Smooth muscle cell of the brain vasculature (primary cell): ENCODE results near the gene UQCRQ.
"Not testable (repeated sequence)": the region's sequence is repeated elsewhere in the genome, so short reads cannot be mapped to it uniquely, and the experiment has no call there.

Experiments
- DNase-seq: peaks from one replicate; pipeline ENCODE4 v3.0.0-alpha.2; 2012; ENCODE audit warnings: low read depth, low spot score

The UQCRQ gene

DNA sequence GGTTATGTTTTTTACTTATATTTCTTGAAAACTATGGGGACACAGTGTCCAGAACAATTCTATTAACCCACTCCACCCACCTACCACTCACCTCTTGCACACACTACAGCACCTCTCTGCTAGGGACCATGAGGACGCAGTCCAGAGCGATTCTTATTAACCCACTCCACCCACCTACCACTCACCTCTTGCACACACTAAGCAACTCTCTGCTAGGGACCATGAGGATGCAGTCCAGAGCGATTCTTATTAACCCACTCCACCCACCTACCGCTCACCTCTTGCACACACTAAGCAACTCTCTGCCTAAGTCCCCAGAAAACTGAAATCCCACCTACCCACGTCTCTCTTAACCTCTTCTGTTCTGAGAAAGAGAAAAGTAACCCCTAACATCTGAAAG, 33.8 kb upstream of the UQCRQ start:
- DNase-seq: no peak

DNA sequence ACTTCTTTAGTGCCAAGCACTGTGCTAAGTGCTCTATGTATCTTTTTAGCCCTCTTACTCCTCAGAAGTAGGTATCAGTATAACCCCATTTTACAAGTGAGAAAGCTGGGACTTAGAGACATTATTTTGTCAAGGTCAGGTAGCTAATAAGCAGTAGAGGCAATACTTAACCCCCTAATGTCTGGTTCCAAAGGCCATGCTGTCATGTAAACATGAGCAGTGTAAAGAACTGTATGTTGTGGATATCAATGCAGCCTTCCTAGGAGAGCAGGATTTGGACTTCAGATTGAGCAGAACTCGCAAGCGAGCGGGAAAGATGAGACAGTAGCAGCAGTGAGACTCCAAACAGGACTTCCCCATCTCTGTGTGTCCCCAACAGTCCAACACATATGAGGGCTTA, 32.4 kb upstream of the UQCRQ start:
- DNase-seq: no peak

DNA sequence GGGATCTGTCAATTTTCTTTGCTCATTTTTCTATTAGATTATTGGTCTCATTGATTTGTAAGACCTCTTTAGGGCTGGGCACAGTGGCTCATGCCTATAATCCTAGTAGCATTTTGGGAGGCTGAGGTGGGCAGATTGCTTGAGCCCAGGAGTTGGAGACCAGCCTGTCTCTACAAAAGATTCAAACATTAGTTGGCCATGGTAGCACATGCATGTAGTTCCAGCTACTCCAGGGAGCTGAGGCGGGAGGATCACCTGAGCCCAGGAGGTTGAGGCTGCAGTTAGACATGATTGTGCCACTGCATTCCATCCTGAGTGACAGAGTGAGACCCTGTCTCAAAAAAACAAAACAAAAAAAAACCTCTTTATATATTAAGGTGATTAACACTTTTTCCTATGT, 29.6 kb upstream of the UQCRQ start:
- DNase-seq: no peak

DNA sequence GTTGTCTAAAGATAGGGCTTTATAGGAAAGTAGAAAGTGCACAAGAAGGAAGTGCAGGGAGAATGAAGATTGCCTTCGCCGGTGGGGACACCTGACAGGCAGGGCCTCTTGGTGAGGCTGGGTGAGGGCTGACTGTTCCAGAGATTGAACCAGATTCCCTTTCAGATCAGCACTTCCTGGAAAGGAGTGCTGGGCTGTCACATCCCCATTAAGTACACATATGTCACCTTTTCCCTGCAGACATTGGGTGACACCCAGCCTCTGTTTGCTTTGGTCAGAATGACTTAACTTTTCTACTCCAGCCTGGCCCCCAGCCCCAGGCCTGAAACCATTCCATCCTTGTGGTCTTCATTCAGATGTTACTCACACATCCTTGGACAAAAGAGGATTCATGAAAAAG, 28.6 kb upstream of the UQCRQ start:
- DNase-seq: no peak

DNA sequence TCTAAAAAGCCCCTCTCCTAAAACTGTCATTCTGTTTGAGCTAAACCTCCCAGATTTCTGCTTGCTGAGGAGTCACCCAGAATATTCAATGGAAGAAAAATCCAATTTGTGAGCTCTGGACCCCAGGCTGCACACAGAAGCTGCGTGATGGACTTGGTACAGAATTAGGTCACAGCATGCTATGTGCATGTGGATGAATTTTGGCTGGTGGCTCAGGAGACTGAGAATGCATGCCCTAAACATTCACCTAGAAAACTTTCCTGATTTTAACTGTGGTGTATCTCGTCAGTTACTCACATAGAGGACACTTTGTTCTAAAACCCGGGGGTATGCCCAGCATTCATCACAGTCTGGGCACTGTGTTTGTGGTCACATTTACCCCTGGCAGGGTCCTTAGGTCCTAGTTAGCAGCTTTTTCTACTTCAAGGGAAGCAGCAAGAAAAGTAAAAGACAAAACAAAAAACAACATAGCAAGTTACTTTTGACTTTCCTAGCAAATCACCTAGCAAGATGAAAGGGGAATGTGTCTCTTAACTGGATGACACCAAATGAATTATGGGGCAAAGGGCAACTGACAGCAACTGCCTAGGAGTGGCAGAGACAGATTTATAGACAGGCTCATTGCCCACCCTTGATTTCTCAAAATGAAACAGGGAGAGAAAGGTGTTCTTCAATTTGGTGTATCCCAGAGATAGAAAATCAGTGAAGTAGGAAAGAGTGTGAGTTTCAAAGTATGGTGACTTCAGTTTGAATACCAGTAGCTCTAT, 27.7 kb upstream of the UQCRQ start:
- DNase-seq: no peak

DNA sequence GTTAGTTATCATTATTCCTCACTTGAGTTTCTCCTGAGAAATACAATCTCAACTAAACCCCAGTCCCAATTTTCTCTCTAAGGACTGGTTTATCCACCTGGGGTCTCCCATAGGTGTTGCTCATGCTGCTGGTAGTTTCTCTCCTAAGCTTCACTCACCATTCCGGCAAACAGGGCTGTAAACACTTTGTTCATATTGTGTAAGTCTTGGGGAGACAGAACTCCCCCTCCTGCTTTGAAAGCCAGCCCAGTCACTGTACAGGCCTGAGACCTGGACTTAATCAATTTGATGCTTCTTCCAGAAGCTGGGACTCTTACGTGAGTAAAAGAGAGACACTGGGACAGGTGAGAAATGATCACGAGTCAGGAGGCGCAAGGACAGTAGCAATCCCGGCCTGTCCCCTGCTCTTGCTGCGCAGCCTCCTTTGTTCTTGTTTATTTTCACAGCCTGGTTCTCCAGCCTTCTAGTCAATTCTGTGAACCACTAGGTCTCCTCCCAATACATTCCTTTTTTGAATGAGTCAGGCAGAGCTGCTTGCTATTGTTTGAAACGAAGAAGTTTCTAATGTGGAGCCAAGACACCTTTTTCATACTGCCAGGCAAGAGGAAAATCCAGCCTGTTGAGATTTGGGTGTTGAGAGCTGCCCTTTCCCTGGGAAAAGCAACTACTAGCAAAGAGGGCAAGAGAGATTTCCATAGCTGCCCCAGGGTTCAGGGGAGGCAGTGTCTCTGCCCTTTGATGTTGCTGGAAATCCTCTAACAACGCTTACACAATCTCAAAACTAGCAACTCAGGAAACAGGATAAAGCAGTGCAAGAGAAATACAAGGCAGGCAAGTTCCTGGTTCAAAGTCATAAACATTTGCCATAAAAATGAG, 26.8 kb upstream of the UQCRQ start:
- no peak for DNase-seq

DNA sequence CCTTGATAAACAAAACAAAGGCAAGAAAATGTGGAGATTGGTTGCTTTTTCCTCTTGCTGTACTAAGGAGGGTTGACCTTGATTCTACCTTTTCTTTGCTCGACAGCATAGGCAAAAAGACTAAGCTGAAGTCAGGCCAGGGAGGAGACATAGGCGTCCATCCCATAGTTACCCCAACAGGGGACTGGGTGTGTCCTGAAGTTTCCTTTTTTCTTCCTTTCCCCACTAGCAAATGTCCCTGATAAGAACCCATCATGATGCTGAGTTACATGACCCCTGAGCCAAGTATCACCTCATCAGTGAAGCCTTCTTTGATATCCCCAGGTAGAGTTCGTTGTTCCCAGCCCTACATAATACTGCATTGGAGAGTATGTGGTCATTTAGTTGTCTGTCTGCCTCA, 26.1 kb upstream of the UQCRQ start:
- DNase-seq: no peak

DNA sequence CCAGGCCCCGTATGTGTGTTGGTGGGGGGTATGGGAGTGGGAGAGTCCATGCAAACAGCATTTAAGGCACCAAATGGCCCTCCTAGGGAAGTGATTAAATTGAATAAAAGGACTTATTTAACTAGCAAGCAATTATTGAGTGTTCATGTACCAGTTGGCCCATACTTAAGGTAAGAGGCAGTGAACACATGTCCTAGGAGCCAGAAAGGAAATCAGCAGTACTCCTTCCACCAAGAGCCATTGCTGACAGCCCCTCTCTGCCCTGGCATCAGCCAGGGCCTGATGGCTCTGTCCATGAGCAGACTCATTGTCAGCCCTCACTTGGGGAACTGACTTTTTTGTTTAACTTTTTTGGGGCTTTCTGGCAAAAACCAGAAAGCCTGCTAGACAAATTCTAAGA, 25.5 kb upstream of the UQCRQ start:
- no peak for DNase-seq

DNA sequence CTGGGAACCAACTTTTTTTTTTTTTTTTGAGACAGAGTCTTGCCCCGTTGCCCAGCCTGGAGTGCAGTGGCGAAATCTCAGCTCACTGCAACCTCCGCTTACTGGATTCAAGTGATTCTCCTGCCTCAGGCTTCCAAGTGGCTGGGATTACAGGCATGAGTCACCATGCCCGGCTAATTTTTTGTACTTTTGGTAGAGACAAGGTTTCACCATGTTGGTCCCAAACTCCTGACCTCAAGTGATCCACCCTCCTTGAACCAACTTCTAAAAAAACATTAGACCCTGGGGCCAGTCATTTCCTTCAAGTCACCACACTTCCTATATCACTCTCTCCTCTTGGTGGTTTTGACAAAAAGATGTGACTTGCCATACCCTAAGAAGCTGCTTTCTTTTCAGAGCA, 25.1 kb upstream of the UQCRQ start:
- DNase-seq: no peak

DNA sequence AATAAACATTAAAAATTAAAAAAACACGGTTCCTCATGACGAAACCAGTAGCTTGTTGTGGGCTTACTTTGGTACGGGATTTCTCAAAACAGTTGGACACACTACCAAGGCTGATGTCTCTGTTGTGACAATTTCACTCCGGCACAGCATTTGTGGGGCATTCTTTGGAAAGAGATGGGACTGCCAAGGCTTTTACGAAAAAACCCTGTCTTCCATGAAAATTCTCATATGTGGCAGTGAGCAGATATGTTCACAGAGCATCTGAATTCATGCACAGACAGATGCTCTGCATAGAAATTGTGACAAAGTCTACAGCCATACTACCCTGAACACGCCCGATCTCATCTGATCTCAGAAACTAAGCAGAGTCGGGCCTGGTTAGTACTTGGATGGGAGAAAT, 18.2 kb upstream of the UQCRQ start:
- DNase-seq: no peak

DNA sequence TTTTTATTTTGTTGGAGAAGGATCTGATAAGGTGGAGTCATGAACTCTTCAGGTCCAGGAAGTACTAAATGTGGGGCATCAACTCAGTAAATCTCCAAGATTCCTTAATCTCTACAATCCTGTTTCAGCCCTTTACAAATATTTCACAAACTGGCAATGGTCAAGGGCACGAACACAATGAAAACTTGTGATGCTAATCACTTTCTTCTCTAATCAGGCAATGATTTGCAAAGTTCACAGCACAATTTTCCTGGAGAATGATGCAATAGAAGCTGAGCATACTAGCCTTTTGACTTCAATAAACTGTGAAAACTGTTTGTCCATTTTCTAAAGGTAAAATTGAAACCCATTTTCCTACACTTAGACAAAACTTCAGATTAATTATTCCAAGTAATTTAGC, 17.1 kb upstream of the UQCRQ start:
- no peak for DNase-seq

DNA sequence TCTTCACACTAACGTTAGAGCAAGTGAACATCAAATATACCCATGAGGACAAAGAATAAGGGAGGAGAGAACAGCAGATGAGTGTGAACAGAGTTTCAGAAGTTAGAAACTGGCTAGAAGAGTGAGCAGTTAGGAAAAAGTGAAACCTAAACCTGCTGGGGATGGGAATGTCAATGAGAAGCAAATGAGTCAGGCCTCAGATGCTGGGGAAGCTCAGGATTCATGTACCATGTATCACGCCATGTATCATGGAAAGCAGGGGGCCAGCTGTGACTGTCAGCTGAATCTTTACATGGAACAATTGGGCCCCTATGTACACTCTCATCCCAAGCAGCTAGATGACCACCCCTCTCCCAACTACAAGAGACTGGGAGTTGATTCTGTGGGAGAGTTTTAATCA, 16.4 kb upstream of the UQCRQ start:
- DNase-seq: no peak

DNA sequence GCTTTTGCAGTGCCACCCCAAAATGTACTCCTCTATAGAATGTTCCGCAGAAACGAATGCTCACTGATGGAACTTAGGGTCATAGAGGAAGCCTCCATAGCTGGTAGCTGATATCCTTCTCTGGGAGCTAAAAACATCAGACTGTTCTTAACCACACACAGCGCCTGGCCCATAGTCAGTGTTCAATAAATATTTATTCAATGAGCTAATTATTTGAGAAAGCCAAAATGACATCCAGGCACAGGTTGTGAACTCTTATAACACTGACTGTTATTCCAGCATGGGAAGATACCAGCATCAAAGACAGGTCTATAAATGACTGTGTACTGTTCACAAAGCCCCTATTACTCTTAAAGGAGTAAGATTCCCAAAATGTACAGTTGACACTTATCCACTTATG, 13.1 kb upstream of the UQCRQ start:
- DNase-seq: no peak

DNA sequence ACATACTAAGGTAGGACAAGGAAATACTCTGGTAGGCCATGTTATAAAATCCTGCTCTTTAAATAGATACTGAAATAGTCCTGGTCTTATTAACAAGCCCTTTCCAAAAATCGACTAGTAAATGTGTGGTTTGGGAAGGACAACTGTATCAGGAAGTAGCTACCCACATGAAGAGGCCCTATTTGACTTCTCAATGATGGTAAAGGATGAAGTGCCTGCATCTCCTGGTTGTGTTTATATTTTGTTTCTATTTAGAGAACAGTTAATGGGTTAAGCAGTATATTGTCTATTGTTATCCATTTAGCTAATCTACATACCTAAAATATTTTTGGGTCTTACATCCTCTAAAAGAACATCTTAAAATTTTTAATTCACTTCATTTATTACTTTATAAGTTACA, 12.7 kb upstream of the UQCRQ start:
- no peak for DNase-seq

DNA sequence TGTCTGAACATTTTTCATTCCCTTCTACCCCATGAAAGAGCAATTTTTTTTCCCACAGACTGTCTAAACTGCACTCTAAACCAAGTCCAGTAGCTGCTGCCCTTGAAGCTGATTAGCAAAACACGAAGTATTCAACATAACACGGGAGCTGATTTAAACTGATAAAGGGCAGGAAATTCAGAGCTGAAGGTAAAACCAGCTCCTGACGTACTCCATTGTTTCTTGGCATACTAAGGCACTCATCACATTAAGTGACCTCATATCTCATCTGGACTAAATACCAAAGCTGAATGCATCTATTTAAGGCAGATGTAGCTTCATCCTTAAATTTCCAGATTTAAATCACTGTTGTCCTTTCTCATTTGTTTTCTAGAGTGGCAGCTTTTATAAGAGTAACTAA, 12.1 kb upstream of the UQCRQ start:
- DNase-seq: no peak

DNA sequence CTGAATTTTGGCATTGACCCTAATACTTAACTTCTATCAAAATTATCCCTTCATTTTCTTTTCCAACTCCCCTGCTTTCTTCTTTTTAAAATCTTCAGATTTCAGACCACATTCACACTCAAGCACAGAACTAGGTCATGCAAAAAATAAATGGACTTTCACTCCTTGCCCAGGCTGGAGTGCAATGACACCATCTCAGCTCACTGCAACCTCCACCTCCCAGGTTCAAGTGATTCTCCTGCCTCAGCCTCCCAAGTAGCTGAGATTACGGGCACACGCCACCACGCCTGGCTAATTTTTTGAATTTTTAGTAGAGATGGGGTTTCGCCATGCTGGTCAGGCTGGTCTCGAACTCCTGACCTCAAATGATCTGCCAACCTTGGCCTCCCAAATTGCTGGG, 11.4 kb upstream of the UQCRQ start:
- DNase-seq: not testable (repeated sequence)

DNA sequence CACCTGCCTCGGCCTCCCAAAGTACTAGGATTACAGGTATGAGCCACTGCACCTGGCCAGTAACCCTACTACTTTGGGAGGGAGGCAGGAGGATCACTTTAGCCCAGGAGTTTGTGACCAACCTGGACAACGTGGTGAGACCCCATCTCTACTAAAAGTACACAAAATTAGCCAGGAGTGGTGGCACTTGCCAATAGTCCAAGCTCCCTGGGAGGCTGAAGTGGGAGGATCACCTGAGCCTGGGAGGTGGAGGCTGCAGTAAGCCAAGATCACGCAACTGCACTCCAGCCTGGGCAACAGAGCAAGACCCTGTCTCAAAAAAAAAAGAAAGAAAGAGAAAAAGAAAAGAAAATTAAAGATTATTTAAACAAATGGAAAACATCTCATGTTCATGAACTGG, 10.4 kb upstream of the UQCRQ start:
- no peak for DNase-seq

DNA sequence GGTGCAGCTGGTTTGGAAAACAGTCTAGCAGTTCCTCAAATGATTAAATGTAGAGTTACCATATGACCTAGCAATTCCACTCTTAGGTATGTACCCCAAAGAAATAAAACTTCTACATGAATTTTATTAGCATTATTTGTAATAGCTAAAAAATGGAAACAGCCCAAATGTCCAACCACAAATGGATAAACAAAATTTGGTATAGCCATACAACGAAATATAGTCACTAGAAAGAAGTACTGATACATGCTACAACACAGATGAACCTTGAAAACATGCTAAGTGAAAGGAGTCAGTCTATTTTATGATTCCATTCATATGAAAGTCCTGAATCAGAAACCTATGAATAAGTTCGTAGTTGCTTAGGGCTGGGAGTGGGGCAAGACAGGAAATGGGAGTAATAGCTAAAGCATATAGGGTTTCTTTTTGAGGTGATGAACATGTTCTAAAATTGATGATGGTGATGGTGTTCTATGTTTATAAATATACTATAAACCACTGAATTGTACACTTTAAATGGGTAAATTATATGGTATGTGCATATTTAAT, 6.5 kb upstream of the UQCRQ start:
- no peak for DNase-seq

DNA sequence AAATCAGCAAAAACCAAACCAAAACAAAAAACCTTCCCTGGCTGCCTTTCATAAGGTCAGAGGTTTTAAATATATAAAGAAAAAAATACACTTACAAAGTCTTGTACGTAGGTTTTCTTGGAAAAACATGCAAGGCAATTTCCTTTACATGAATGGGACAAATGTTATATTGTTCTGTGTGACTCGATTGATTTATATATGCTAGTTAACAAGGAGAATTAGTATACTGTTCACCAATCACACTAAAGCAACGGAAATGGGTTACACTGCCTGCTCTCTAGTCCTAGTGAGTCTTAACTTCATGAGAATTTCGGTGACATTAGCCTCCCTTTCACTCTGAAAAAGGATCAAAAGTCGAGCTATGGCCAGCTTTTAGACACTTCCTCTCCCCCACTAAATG, 5.7 kb upstream of the UQCRQ start:
- no peak for DNase-seq

DNA sequence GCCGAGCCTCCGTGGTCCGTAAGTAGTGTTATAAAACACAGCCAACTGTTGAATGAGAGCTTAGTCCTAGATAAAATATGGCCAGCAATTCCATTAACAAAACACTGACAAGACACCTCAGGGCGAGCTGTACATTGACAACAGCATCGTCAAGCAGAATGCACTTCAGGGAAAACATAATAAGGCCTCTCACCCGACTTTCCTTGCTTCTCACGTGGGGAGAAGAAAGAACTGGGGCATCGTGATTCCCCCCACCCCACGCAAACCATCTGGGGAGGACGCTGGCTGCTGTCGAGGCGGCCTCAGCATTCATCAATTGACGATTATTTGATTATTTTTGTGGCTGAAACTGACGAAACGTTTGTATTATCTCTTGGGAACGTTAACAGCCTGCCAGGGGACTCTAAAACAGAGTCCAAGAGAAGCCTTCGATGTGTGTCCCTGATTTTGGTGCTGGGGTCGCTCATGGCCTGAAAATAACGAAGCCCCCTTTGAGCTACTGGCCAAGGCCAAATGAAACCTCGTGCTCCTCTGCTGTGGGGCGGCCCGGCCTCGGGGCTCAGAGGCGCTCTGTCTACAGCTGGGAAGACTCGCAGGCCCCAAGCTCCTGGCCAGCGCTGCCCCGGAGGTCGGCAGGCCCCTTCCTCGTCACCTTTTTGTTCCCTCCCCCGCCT, 637 bp upstream of the UQCRQ start:
- DNase-seq: no peak

DNA sequence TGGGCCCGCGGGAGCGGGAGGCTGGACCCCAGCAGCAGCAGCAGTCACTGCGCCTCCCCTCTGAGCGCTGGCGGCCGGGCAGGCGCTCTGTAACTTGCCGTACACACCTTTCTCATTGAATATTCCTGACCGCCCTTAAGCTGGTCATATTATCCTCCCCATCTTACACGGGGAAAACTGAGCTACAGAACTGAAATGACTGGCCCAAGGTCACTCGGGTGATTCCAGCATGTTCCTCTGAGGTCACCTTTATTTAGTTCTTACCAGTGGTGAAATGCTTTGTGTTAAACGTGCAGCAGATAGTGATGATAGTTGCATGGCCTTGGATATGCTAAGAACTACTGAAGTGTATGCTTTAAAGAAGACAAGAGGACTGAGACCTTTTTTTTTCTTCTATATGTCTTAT, 607 bp downstream of the UQCRQ start:
- no peak for DNase-seq

DNA sequence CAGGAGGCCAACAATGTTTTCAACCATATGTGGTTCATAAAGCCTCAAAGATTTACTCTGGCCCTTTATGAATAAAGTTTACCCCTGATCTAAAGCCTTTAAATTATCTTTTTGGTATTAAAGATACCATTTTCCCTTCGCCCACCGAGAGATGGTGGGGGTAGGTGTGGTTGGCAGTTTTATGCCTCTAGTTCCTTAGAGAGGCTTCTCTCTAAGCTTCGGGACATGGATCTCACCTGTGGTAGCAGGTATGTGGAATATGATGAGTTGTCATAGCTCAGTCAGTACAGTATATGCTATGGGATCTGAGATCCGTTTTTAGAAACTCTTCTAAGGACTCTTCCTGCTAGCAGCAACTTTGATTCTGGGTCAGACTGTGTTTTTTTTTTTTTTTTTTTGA, 2.3 kb downstream of the UQCRQ start:
- DNase-seq: no peak
